CD4-positive, alpha-beta T cell treated with Interleukin-17A for 4 hours (primary cell): ENCODE measurements around the gene EPHA6.
"Not testable (repeated sequence)": the region's sequence is repeated elsewhere in the genome, so short reads cannot be mapped to it uniquely, and the experiment has no call there.

ENCODE experiments used
- DNase-seq: peaks from one replicate; pipeline ENCODE4 v3.0.0-alpha.2; 2020; ENCODE audit warnings: mixed read lengths

Gene EPHA6

DNA sequence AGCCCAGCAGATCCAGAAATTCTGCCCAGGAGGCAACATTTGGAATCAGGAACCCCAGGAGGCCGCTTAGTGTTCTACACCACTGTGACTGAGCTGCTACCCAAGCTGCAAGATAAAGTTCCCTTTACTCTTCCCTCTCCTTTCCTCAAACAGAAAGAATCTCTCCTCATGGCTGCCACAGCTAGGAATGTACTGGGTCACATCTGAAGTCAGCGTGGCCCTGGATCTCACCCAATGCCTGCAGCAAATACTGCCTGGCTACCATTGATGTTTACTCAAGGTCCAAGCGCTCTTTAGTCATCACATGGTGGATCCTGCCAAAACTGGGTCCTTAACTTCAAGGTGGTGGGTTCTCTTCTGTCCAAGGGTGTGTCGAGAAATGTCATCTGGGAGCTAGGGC is 382.7 kb downstream of the EPHA6 start:
- DNase-seq, result no peak

DNA sequence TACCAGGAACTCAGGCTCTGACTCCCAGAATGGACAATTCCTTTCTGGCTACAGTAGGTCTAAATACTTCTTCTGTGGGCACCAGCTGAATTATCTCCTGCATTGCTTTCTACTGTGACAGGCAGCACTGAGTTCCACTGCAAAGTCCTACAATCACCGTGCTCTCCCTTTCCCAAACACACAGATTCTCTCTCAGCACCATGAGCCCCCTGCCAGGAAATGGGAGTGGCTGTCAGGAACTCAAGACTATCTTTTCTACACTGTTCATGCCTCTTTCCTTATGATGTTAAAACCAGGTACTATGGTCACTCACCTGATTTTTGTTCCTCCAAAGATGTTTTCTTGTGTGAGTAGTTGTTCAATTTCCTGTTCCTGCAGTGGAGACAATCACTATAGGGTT is 383.4 kb downstream of the EPHA6 start:
- no peak for DNase-seq

DNA sequence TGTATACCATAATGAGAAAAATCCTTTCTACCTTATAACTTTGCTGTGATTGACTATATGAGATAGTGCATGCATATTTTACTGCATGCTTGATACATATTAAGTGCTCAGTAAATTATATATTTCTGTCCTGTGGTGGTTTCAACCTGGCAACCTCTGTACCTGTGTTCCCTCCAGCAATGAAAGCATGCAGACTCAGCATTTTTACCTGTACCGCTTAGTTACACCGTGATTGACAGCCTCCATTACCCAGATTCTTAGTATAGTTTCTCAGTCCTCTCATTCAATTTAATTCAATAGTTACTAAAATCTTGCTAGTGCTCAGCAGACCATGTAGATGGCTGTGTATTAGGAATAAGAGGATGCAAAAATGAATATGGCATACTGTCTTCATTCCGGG is 386.0 kb downstream of the EPHA6 start:
- DNase-seq, result no peak

DNA sequence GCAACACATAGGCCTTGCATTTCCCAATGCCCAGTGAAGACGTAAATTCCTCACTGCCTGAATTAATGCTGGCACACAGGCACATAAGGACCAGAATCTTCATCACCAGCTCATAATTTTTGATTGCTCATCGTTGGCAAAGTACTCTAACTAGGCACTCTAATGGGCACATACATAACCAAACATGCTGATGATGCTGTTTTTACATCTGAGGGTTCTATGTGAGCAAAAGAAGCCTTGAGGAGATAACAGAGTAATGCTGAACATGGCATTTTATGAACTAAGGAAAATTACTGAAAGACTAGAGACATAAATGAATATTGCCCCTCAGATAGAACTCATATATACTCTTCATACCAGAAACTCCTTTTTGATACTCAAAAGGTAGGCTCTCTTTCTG is 387.4 kb downstream of the EPHA6 start:
- DNase-seq, result no peak

DNA sequence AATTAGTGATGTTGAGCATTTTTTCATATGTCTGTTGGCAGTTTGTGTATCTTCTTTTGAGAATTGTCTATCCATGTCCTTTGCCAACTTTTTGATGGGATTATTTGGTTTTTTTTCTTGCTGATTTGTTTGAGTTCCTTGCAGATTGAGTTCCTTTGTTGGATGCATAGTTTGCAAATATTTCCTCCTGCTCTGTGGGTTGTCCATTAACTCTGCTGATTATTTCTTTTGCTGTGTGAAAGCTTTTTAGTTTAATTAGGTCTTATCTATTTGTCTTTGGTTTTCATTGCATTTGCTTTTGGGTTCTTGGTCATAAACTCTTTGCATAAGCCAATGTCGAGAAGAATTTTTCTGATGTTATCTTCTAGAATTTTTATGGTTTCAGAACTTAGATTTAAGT is 414.6 kb downstream of the EPHA6 start:
- DNase-seq, result no peak

DNA sequence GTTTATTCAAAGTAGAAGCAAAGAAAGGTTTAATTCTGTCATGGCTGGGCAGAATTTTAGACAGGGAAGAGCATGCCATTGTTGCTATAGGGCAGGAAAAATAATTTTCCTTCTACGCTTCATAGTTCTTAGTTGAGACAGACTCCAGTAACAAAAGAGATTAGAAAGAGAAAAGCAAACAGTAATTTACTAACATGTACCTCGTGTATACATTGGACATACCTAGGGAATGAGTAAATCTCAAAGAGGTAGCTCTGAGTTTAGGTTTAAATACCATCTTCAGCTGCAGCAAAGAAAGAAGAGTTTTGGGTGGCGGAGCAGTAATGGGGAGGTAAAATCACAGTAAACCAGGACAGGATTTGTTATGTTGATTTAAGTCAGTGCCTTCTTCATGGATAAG is 416.1 kb downstream of the EPHA6 start:
- no peak for DNase-seq

DNA sequence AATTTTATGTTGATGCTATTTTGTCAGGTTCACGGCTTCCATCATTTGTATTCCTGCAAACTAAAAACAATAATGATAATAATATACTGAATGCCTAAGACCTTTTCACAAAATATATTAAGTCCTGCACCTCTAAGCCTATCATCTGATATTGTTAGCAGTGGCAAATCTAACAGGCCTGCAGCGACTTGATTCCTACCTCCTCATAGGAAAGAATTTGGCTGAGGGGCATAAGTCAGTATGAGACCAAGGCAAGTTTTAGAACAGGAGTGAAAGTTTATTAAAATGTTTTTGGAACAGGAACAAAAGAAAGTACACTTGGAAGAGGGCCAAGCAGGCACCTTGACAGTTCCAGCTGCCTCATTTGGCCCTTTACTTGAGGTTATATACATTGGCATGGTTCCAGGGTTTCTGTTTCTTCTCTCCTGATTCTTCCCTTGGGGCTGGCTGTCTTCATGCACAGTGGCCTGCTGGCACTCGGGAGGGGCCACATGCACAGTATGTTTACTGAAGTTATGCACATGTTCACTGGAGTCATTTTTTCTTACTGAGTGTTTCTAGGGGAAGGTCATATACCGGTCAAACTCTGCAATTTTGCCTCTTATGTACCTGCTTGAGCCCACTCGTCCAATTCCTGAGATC is 418.1 kb downstream of the EPHA6 start:
- no peak for DNase-seq

DNA sequence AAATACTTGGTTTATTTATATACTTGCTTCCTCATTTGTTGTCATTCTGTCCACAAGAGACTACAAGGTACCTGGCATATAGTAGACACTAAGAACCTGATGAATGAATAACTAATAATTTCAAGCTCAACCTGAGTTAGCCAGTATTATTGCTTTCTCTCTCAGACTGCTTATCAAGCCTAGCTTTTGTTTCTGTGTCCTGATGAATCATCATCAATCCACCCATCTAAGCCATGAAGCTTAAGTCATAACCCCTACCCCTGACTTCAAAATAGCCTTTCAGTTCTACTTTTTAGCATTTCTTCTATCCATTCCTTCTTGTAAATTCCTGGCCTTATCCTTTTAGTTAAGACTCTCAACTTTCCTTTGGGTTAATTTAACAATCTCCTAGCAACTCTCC is 420.8 kb downstream of the EPHA6 start:
- DNase-seq, result no peak

DNA sequence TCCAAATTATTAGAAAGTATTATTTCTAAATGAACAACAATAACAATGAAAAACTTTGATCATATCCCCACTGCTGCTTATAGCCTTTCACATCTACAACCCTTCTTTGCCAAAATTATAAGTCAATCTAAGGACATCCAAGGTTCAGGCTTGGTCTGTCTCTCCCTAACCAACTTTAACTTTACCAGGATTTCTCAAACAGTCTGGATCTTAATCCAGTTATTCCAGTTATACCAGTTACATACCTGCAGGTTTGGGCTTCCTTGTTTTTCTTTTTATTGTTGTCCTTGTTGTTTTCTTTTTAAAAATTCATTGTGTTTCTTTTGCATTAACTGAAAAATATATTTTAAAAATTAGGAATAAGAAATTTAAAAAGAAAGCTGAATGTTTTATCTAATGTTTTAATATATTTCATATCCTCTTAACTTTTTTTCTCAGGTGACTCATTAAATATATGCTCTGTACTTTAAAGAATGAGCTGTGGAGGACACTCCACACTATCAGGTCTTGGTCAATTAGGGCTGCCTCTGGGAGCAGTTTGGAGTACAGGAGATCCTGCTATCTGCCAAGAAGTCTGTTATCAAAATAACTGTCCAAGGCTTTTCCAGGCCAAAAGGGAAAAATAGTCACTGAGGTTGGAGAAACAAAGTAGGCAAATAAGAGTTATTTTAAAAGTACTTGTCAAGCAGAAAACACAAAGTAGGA is 421.4 kb downstream of the EPHA6 start:
- no peak for DNase-seq

DNA sequence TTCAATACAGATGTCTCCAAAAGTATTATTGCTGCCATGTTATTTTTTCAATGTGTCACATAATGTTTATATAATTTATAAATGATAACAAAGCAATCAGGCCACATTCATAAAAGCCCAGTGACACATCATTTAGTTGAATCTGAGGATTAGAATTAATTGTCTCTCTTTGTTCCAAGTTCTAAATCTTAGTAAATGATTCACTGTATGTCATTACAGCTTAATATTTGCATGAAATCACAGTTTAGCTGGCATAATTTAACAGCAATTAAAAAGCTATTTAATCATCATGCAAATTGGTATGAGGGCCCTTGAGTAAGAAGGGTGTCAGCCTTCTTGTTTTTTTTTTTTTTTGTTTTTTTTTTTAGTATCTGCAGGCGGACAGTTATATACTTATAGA is 427.0 kb downstream of the EPHA6 start:
- no peak for DNase-seq

DNA sequence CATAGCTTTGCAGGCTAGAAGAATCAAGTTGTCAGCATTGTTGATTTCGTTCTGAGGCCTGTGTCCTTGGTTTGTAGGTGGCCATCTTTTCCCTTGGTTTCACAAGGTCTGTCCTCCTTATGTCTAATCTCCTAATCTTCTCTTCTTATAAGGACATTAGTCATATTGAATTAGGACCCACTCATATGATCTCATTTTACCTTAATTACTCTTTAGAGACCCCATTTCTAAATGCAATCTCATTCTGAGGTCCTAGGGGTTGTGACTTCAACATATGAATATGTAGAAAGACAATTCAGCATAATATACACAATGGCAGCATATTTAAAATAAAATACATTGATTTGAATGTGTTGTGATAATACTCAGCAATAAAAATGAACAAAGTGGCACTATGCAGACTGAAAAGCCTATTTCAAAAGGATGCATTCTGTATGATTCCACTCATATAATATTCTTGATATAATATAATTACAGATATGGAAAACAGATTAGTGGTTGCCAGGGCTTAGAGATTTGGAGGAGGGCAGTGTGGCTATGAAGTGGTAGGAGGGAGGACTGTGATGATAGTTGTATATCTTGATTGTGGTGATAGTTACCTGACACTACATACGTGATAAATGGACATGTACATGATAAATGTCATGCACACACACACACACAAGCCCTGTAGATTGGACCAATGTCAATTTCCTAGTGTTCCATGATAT is 431.0 kb downstream of the EPHA6 start:
- DNase-seq, result no peak

DNA sequence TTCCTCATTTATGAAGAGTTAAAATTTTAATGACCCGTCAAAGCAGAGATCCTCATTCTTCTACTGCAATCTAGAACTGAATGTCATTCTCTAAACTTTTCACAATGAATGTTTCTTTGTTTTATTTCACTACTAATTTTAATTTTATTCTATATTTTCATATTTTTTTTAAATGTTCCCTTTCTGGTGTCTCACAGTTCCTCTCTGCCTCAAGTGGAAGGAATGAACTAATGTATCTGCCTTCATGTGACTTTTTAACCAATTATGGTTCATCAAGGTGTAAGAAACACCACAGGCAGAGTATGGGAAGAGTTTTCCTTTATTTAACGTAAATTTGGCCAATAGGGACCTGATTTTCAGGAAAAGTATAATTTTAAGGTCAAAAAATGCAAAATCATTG is 441.7 kb downstream of the EPHA6 start:
- no peak for DNase-seq

DNA sequence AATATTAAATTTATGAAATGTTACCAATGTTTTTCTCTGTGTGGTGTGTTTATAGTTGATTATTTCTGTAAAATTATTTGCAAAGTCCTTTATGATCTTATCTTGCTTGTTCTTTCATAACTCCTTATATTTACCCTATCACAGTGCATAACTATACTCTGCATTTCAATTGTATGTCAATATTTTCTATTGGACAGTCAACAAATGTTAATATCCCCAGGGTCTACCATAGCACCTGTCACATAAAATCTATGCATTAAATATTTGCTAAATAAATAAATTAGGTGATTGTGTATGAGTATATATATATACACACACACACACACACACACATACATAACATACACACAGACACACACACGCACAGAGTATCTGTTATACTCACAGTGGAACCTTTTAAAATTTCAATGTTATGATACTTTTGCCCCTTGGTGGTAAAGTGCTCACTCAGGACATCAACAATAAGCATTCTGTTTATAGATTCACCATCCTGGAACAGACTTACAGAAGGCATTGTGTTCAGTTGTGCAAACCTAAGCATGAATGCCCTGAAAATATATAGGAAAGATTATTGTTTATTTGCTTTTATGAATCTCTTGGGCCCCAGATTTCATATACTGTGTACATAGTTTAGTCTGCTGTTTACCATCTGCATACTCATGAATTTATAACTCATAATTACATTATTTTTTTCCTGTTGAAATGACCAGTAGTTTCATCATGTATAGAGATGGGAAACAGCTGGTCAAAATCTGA is 443.7 kb downstream of the EPHA6 start:
- DNase-seq, result no peak

DNA sequence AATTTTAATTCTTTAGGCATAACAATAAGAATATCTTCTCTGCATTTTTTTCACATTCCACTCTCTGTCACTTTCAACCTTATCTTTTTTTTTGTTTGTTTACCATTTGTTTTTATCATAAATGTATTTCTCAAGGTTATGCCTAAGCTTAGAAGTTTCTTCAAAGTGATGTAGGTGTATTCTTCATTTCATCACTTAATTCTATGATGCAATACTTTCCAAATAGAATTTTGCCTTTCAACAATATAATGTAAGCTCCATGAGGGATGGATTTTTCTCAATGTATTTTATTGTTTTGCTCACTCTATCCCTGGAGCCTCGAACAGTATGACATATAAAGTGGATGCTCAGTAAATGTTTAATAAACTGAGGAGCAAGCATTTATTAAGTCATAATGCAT is 444.9 kb downstream of the EPHA6 start:
- no peak for DNase-seq

DNA sequence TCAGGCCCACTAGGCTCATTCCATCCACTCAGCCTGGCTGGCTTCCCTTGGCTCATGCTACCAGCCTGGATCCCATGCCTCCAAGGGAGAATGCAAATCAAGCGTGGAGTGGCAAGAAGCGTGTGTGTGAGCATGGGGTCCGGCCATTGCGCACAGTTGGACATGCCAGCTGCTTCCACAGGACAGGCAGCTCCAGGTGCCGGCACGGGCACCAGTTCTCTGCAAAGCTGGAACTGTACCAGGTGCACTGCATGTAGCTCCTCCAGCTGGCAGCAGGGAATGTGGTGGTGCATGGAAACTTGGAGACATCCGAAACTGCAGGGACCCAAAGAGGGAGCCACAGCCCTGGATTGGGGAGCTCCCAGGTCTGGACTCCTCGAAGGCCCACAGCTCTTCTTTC is 449.8 kb downstream of the EPHA6 start:
- DNase-seq, result no peak

DNA sequence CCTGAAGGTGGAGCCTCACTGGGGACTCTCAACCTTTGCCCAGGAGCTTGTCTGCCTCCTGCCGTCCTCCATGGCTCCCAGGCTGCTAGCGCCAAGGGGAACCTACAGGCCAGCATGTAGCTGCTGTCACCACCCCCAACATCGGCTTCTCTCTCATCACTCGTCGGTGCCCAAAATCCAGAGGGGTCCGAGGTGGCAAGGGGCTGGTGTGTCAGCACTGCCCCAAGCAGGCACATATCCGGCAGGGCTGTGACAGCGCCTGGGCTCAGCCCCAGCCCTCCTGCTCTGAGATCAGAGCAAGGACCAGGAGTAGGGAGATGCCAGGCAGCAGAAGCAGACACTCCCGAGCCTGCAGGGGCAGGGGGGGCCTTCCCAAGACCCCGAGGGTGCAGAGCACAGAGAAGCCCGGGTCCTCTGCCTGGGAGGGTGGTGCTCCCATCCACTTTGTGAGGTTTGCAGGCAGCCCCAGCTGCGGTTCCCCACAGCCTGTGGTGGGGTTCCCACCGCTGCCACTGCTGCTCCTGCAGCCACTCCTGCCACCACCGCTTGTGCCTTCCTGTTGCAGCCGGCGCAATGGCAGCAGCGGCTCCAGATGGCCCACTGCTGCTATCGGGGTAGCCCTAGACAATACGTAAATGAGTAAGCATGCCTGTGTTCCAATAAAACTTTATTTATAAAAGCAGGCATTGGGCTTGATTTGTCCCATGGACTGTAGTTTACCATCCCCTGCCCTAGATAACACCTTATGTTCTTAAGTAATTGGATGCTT is 451.0 kb downstream of the EPHA6 start:
- DNase-seq, result no peak

DNA sequence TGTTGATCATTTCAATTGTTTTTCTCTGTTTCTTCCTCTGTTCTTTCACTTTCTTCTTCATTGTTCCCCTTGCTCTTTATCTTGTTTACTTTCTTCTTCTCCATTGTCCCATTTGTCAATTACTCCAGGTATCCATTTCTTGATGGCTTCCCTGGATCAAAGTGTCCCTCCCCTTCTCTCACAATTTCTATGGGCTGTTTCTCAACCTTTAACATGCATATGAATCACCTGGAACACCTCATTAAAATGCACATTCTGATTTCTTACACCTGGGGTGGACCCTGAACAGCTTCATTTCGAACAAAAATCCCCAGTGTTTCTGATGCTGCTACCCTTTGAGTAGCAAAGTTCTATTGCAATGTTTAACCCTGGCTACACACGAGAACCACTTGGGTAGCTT is 454.8 kb downstream of the EPHA6 start:
- no peak for DNase-seq

DNA sequence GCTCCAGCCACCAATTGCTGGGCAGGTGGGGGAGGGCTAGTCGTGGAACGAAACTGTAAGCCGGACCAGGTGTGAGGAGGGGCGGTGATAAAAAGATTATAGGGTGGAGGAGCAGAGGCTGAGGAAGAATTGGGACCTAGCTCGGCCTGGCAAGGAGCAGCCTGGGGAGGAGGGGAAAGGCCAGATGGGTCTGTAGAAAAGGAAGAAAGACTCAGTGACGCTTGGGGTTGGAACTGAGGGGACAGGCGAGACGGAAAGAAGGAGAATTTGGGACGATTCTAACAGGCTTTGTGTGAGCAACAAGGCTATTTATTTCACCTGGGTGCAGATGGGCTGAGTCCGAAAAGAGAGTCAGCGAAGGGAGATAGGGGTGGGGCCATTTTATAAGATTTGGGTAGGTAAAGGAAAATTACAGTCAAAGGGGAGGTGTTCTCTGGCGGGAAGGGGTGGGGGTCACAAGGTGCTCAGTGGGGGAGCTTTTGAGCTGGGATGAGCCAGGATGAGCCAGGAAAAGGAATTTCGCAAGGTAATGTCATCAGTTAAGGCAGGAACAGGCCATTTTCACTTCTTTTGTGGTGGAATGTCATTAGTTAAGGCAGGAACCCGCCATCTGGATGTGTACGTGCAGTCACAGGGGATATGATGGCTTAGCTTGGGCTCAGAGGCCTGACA is 462.6 kb downstream of the EPHA6 start:
- DNase-seq, result not testable (repeated sequence)

DNA sequence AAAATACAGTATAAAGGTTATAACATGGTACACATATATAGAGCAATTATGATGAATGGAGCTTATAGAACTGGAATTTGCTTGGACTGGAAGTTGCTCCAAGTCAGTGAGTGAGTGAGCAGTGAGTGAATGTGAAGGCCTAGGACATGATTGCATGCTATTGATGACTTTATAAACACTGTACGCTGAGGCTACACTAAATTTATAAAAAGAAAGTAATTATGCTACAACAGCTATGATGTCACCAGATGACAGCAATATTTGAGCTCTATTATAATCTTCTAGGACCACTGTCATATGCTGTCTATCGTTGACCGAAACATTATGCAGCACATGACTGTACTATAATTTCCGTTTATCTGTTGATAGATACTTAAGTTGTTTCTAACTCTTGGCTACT is 463.3 kb downstream of the EPHA6 start:
- no peak for DNase-seq

DNA sequence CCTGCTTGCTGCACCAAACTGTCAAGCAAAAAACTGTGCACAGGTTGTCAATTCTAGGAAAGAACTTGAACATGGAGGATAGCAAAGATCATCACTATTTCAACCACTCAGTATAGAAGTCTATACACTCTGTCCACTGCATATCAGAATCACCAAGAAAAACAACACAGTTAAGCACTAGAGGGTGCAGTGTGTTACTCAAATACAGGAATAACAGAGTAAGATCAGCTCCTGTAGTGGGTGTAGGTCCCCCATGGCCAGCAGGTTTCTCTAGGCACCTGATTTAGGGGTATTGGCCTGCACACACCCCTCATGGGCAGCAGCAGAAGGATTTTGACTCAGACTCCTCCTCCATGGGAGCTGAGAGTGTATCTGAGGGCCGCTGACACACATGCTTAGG is 464.1 kb downstream of the EPHA6 start:
- no peak for DNase-seq

DNA sequence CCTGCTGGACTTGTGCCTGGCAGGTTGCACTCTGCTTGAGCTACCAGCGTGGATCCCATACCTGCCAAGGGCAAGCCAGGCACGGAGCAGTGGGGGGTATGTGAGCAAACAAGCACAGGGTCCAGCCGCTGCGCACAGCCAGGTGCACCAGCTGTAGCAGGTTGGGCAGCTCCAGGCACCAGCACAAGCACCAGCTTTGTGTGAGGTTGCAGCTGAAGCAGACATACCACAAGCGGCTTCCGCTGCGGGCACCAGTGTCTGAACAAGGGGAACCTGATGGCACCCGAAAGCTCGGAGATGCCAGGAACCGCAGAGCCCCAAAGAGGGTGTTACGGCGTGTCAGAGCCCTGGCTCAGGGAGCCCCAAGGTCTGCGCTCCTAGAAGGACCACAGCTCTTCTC is 477.5 kb downstream of the EPHA6 start:
- no peak for DNase-seq

DNA sequence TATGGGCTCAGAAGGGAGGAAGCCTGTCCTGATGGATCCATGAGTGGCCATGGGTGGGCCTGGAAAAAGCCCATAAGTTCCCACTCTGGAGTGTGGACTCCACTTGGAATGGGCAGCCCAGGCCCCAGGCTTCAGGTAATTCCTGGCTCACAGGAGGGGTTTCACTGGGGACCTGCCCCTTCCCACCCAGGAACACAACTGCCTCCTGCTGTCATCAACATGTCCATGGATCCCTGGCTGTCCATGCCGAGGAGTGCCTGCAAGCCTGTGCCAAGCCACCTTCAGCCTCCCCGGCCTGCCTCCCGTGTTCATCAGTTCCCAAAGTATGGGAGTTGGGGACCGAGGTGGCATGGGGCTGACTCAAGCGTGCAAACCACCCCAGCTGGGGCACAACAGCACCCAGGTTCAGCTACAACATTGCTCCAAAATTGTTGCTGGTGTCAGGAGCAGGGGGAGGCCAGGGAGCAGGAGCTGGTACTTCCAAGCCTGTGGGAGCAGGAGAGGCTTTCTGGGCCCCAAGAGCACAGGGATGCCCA is 479.3 kb downstream of the EPHA6 start:
- DNase-seq, result no peak
